Measurements from ENCODE around the gene GDPD4. TPM values are rescaled to one million over a fixed set of nuclear protein-coding genes. Genes with fewer than 3 reads are reported as not detected.

GDPD4 gene
- total RNA-seq, 4 donors from 2014 or later, result not detected

GRCh38 chr11:77213029-77213579 is 88.4 kb downstream of the GDPD4 start:
- Histone ChIP-seq H3K4me1 (no peaks in the 10 kb centered on the region), H3K4me3 (no peak overlapping the region), H3K9me3 (no peaks in the 10 kb centered on the region), H3K27ac (no peak overlapping the region), H3K36me3 (no peaks in the 10 kb centered on the region), H3K27me3 (no peaks in the 10 kb centered on the region)
- TF ChIP-seq CTCF (IDR thresholded peaks at IDR 0.05), result no peak
- TF ChIP-seq POLR2A (IDR thresholded peaks at IDR 0.05), result no peak
- DNase-seq, result no peak

GRCh38 chr11:77212314-77213007 is 89.0 kb downstream of the GDPD4 start:
- Histone ChIP-seq H3K4me3 (no peak overlapping the region), H3K4me1 (no peaks in the 10 kb centered on the region), H3K27me3 (no peaks in the 10 kb centered on the region), H3K36me3 (no peaks in the 10 kb centered on the region), H3K9me3 (no peaks in the 10 kb centered on the region), H3K27ac (no peak overlapping the region)
- no peak for DNase-seq
- TF ChIP-seq CTCF (IDR thresholded peaks at IDR 0.05), result no peak
- no peak for TF ChIP-seq POLR2A (IDR thresholded peaks at IDR 0.05)

GRCh38 chr11:77211594-77212251 is 89.8 kb downstream of the GDPD4 start:
- DNase-seq, result no peak

GRCh38 chr11:77211040-77211451 is 90.4 kb downstream of the GDPD4 start:
- Histone ChIP-seq H3K27me3 (no peaks in the 10 kb centered on the region), H3K9me3 (no peaks in the 10 kb centered on the region), H3K4me3 (no peak overlapping the region), H3K36me3 (no peaks in the 10 kb centered on the region), H3K27ac (no peak overlapping the region), H3K4me1 (no peaks in the 10 kb centered on the region)
- no peak for DNase-seq
- no peak for TF ChIP-seq POLR2A (IDR thresholded peaks at IDR 0.05)
- TF ChIP-seq CTCF (IDR thresholded peaks at IDR 0.05), result no peak

More at GRCh38 chr11:77211594-77212251, 89.8 kb downstream of the GDPD4 start:
- no peak overlapping the region for H3K4me3 ChIP-seq
- no peaks in the 10 kb centered on the region for H3K4me1 ChIP-seq
- no peaks in the 10 kb centered on the region for H3K27me3 ChIP-seq
- H3K36me3 ChIP-seq, result no peaks in the 10 kb centered on the region
- TF ChIP-seq CTCF (IDR thresholded peaks at IDR 0.05) (no peak), POLR2A (IDR thresholded peaks at IDR 0.05) (no peak)
- H3K27ac ChIP-seq, result no peak overlapping the region
- H3K9me3 ChIP-seq, result no peaks in the 10 kb centered on the region

GRCh38 chr11:77209663-77210062 is 91.8 kb downstream of the GDPD4 start:
- H3K36me3 ChIP-seq, result no peaks in the 10 kb centered on the region

More at GRCh38 chr11:77209663-77210062, 91.8 kb downstream of the GDPD4 start:
- Histone ChIP-seq H3K9me3 (no peaks in the 10 kb centered on the region), H3K27ac (no peak overlapping the region), H3K4me3 (no peak overlapping the region), H3K27me3 (no peaks in the 10 kb centered on the region), H3K4me1 (no peaks in the 10 kb centered on the region)
- DNase-seq, result no peak
- TF ChIP-seq POLR2A (IDR thresholded peaks at IDR 0.05) (no peak), CTCF (IDR thresholded peaks at IDR 0.05) (no peak)

Data from Peyer's patch (tissue), 4 donors.